GM19397 (cell line): Measurements from ENCODE around the gene TCP11X1.
"Not testable (repeated sequence)": the region's sequence is repeated elsewhere in the genome, so short reads cannot be mapped to it uniquely, and the experiment has no call there.

Experiments
- ATAC-seq: cut with Tn5 transposase; IDR thresholded peaks from one replicate; pipeline ENCODE4 v1.9.1; 2021; ENCODE audit warnings: mild to moderate bottlenecking, moderate library complexity; ENCODE audit not compliant: unreplicated experiment

The TCP11X1 gene

GRCh38 chrX:102214986-102215385 is at the start of gene TCP11X1:
Gene TCP11X1 (plus strand): TSS chrX:102215301.
- not testable (repeated sequence) for ATAC-seq

- no peak for ATAC-seq
Measured at GRCh38 chrX:102185967-102186720, 29.0 kb upstream of the TCP11X1 start.

GRCh38 chrX:102207940-102208339 is 7.2 kb upstream of the TCP11X1 start:
- not testable (repeated sequence) for ATAC-seq

- not testable (repeated sequence) for ATAC-seq
Measured at GRCh38 chrX:102216497-102216896, 1.4 kb downstream of the TCP11X1 start.

GRCh38 chrX:102235678-102236077 is 20.6 kb downstream of the TCP11X1 start:
- ATAC-seq = not testable (repeated sequence)

- ATAC-seq = not testable (repeated sequence)
Measured at GRCh38 chrX:102240265-102240664, 25.2 kb downstream of the TCP11X1 start.

- not testable (repeated sequence) for ATAC-seq
Measured at GRCh38 chrX:102246893-102247292, 31.8 kb downstream of the TCP11X1 start, which contains the start of gene NXF2. Gene NXF2 (plus strand): TSS chrX:102247167. CDS start chrX:102307079, 59,912 bp downstream.

- not testable (repeated sequence) for ATAC-seq
Measured at GRCh38 chrX:102272231-102272630, 57.1 kb downstream of the TCP11X1 start.
